Stomach (tissue), 9 donors: ENCODE data around the gene ALDH1A1. TPM values are rescaled to one million over a fixed set of nuclear protein-coding genes. Genes with fewer than 3 reads are reported as not detected.
A peak's percentile ranks its signal among the peaks of the same experiment; 100 is the strongest.

Source experiments
- DNase-seq, 2 donors: peaks; one replicate each; pipeline versions ENCODE4 v3.0.0 to v3.0.0-alpha.2; 2013 to 2019
- H3K27ac ChIP-seq, 5 donors: fragments of 200-600 bp in 4 of 5; sonication (generic) in 4 of 5; one replicate each; pipeline ENCODE4 v1.5.1; 2013 to 2019; ENCODE audit warnings: mild to moderate bottlenecking in 1 of 5, moderate library complexity in 1 of 5
- H3K27me3 ChIP-seq, 3 donors: fragments of 200-600 bp; sonication (generic); one replicate each; pipeline ENCODE4 v1.5.1; 2017 to 2019; ENCODE audit warnings: mixed run types in 1 of 3
- H3K36me3 ChIP-seq, 4 donors: fragments of 200-600 bp; sonication (generic); 1 replicate in 3 of 4; 2 replicates in 1 of 4; pipeline ENCODE4 v1.5.1; 2016 to 2019
- H3K4me1 ChIP-seq, 4 donors: fragments of 200-600 bp; sonication (generic); one replicate each; pipeline ENCODE4 v1.5.1; 2016 to 2019
- H3K4me3 ChIP-seq, 4 donors: fragments of 200-600 bp; sonication (generic) in 3 of 4; one replicate each; pipeline ENCODE4 v1.5.1; 2016 to 2019; ENCODE audit warnings: mild to moderate bottlenecking in 1 of 4
- H3K9me3 ChIP-seq, 4 donors: fragments of 200-600 bp; sonication (generic); one replicate each; pipeline ENCODE4 v1.5.1; 2016 to 2019
- EP300 ChIP-seq: sonication (generic); formaldehyde crosslinking; IDR thresholded peaks from one replicate; pipeline ENCODE4 v1.6.1; 2017; ENCODE audit warnings: antibody characterized with exemption
- POLR2A ChIP-seq, 4 donors: fragments of 450-650 bp; IDR thresholded peaks; one replicate each; pipeline ENCODE4 v1.6.1; 2016; ENCODE audit warnings: antibody characterized with exemption in 4 of 4, control low read depth in 2 of 4, mild to moderate bottlenecking in 1 of 4, moderate library complexity in 1 of 4
- POLR2AphosphoS5 ChIP-seq, 3 donors: sonication (generic); formaldehyde crosslinking; IDR thresholded peaks; one replicate each; pipeline ENCODE4 v1.6.1; 2016; ENCODE audit warnings: antibody characterized with exemption in 3 of 3
- WGBS, 5 donors: extraction: QIAGEN DNeasy Blood & Tissue Kit in 3 of 5; methylation state at CpG; one replicate each; pipeline versions ENCODE4 v1.1.5 to v1.1.7; 2013 to 2018; 5-methylcytosine and 5-hydroxymethylcytosine counted together
- intact Hi-C: fragments of 100-400 bp; cut with DNase I; formaldehyde crosslinking; loops from one replicate; pipeline ENCODE4 v1.15.1; 2023; ENCODE audit warnings: low total_unique reads
- polyA plus RNA-seq, 3 donors: library from polyadenylated mRNA; stranded (reverse); fragments of 200-250 nt; gene quantifications; one replicate each; pipeline ENCODE4 v1.2.3, GENCODE V29; 2013
- total RNA-seq, 5 donors: library from RNA; depleted of rRNA; stranded (reverse); fragments of >200 nt; gene quantifications; one replicate each; pipeline versions ENCODE4 v1.1.0 to v1.2.3, GENCODE V29; 2014 to 2016
- TF ChIP-seq, protein P1 (sequence below), 7 experiments: fragments of 450-650 bp in 4 of 7; fragments of 200-600 bp in 3 of 7; sonication (generic) in 3 of 7; IDR thresholded peaks; one replicate each; pipeline ENCODE4 v1.5.1; 2016 to 2019; ENCODE audit warnings: antibody characterized with exemption in 7 of 7, control low read depth in 2 of 7, mild to moderate bottlenecking in 1 of 7
- donor health status: healthy with polysubstance abuse.
- donor health status: Bipolar disorder and iron deficiency.
- donor health status: healthy.

The ALDH1A1 gene
- total and polyA plus RNA-seq, 8 donors = 92.1 to 423 (median 252) TPM

DNA sequence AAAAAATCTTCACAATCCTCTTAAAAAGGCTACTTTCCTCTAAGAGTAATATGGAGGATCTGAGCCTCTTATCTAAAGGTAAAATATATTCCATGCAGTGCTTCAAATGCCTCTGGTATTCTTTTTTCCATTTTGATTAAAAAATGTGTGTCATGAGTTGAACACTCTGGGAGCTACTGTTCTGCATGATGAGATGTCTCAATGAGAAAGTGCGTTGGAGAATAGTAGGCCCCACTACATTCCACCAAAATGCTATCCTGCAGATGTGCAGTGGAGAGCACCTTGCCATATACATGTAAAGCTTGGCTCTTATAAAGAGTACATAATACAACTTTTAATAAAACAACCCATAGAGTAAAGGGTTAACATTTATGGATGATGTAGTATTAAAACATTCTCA lies 26.3 kb downstream of the ALDH1A1 start:
- Histone ChIP-seq H3K4me3 (no peak overlapping the region), H3K9me3 (no peaks in the 10 kb centered on the region), H3K27ac (no peak overlapping the region), H3K27me3 (no peaks in the 10 kb centered on the region), H3K4me1 (peaks cover 0 to 12% (median 5%) of the 10 kb centered on the region in 4 donors), H3K36me3 (peaks cover 3 to 90% (median 49%) of the 10 kb centered on the region in 4 donors)
- intact Hi-C loops = no loop called here
- WGBS, 5 donors = 93 to 100% (median 100%) methylated on average over 1 of the region's 1 CpG
- DNase-seq = no peak
- no peak for TF ChIP-seq POLR2A (IDR thresholded peaks at IDR 0.05)
- TF ChIP-seq, protein P1, sequence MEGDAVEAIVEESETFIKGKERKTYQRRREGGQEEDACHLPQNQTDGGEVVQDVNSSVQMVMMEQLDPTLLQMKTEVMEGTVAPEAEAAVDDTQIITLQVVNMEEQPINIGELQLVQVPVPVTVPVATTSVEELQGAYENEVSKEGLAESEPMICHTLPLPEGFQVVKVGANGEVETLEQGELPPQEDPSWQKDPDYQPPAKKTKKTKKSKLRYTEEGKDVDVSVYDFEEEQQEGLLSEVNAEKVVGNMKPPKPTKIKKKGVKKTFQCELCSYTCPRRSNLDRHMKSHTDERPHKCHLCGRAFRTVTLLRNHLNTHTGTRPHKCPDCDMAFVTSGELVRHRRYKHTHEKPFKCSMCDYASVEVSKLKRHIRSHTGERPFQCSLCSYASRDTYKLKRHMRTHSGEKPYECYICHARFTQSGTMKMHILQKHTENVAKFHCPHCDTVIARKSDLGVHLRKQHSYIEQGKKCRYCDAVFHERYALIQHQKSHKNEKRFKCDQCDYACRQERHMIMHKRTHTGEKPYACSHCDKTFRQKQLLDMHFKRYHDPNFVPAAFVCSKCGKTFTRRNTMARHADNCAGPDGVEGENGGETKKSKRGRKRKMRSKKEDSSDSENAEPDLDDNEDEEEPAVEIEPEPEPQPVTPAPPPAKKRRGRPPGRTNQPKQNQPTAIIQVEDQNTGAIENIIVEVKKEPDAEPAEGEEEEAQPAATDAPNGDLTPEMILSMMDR (IDR thresholded peaks at IDR 0.05) = no peak
- TF ChIP-seq POLR2AphosphoS5 (IDR thresholded peaks at IDR 0.05) = no peak
- no peak for TF ChIP-seq EP300

DNA sequence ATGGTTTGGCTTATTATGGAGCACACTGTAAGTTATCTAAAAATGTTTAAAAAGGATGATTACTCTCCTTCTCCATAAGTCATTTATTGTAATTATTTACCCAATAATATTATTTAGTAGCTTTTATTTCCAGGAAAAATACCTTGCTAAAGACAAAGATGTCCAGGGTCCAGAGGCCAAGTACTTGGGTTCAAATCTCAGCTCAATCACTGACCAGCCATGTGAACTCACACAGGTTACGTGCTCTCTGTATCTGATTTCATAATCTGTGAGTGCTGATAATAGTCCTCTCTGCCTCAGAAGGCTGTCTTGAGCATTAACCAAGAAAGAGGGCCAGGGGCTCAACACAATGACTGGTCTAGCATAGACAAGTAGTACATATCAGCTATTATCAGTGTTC lies 27.0 kb downstream of the ALDH1A1 start:
- Histone ChIP-seq H3K9me3 (no peaks in the 10 kb centered on the region), H3K4me1 (peaks cover 0 to 9% (median 3%) of the 10 kb centered on the region in 4 donors), H3K36me3 (peaks cover 3 to 92% (median 49%) of the 10 kb centered on the region in 4 donors), H3K27ac (peak overlapping the region in 1 of 5 donors; percentile 31), H3K4me3 (no peak overlapping the region), H3K27me3 (no peaks in the 10 kb centered on the region)
- WGBS, 5 donors = 37 to 71% (median 50%) methylated on average over 1 of the region's 1 CpG
- TF ChIP-seq EP300 = no peak
- TF ChIP-seq, protein P1 (IDR thresholded peaks at IDR 0.05) = no peak
- no peak for TF ChIP-seq POLR2A (IDR thresholded peaks at IDR 0.05)
- DNase-seq = no peak
- intact Hi-C loops = no loop called here

DNA sequence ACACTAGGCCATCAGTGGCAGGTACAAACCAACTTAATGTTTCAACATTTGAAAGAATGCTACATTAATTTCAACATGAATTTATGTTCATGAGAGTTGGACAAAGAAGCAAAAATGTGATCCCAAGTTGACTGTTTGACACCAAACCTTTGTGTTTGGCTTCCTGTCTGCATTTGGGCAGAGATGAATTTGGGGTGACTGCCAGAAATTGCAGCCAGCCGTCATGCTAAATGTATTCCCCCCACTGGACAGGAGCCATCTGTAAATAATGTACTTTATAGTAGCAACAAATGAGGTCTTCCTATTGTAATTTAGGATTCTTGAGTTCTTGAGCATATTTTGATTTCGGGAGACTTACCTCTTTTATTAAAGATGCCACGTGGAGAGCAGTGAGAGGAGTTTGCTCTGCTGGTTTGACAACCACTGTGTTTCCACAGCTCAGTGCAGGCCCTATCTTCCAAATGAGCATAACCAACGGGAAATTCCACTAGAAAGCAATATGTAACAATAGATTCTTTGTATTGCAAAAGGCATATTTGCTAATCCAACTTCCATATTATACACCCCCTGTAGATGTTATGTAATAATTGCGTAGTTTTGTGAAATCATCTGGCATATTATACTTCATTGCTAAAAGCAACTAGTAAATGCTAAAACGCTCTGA lies 27.6 kb downstream of the ALDH1A1 start:
- TF ChIP-seq POLR2AphosphoS5 (IDR thresholded peaks at IDR 0.05) = no peak
- TF ChIP-seq POLR2A (IDR thresholded peaks at IDR 0.05) = no peak
- TF ChIP-seq, protein P1 (IDR thresholded peaks at IDR 0.05) = no peak
- TF ChIP-seq EP300 = no peak
- H3K4me3 ChIP-seq = no peak overlapping the region
- peaks cover 3 to 89% (median 48%) of the 10 kb centered on the region in 4 donors for H3K36me3 ChIP-seq
- H3K4me1 ChIP-seq = peaks cover 0 to 9% (median 3%) of the 10 kb centered on the region in 4 donors
- peak overlapping the region in 1 of 5 donors; percentile 31 for H3K27ac ChIP-seq
- no peaks in the 10 kb centered on the region for H3K27me3 ChIP-seq
- 27 to 37% (median 34%) methylated on average over 6 of the region's 6 CpGs for WGBS, 5 donors
- DNase-seq = peak in 1 of 2 donors; percentile 59
- no peaks in the 10 kb centered on the region for H3K9me3 ChIP-seq
- intact Hi-C loops = no loop called here

DNA sequence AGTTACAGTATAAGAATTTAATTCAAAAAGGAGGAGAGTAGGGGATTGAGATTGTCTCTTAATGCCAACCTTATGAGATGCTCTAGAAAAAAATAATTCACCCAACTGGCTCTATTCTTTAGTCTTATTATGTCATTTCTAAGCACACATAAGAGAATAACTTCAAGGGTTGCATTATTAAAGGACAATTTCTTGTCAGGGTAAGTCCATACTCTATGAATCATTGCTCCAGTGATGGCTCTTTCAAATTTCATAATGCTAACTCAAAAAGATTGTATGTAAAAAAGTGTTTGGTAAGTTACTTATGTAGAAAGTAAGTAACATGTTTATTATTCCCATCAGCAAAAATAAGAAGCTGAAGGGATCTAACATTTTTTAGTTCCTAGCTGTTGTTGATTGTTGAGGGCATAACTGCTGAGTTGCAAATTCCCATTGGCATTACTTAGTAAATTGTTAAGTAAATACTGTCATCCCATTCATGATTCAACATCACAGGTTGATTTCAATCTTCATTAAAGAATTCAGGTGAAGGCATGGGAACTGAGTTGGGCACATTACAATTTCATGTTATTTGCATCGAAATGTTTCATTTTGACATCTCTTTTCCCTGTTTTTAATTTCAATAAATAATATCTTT lies 28.6 kb downstream of the ALDH1A1 start:
- Histone ChIP-seq H3K9me3 (no peaks in the 10 kb centered on the region), H3K4me1 (peaks cover 0 to 9% (median 3%) of the 10 kb centered on the region in 4 donors), H3K27me3 (no peaks in the 10 kb centered on the region), H3K36me3 (peaks cover 3 to 80% (median 42%) of the 10 kb centered on the region in 4 donors), H3K27ac (no peak overlapping the region), H3K4me3 (no peak overlapping the region)
- WGBS, 5 donors = 90 to 95% (median 91%) methylated on average over 1 of the region's 1 CpG
- DNase-seq = no peak
- TF ChIP-seq, protein P1 (IDR thresholded peaks at IDR 0.05) = no peak
- TF ChIP-seq EP300 (no peak), POLR2AphosphoS5 (IDR thresholded peaks at IDR 0.05) (no peak), POLR2A (IDR thresholded peaks at IDR 0.05) (no peak)
- intact Hi-C loops = no loop called here
